K562 (cell line): ENCODE data around the gene ZNF541. TPM values are rescaled to one million over a fixed set of nuclear protein-coding genes. Genes with fewer than 3 reads are reported as not detected.

Source experiments
- HDAC3 ChIP-seq: fragments of 450-650 bp; IDR thresholded peaks from 2 replicates; pipeline ENCODE4 v1.6.1; 2018; ENCODE audit warnings: borderline replicate concordance, mild to moderate bottlenecking, moderate library complexity; ENCODE audit not compliant: partially characterized antibody
- ZNF655 ChIP-seq: fragments of 250-450 bp; sonication (Bioruptor Pico); IDR thresholded peaks from 2 replicates; pipeline ENCODE4 v1.5.0; 2021
- polyA plus RNA-seq, 8 experiments: library from polyadenylated mRNA; depleted of rRNA in 4 of 8; stranded (reverse) in 5 of 8; unstranded in 3 of 8; fragments of >200 nt; fragmentation: Nextera tagmentation in 2 of 8; fragmentation: Illumina TruSeq in 1 of 8; extraction: Ambion mirVana in 2 of 8; extraction: Trizol in 1 of 8; gene quantifications; 2 replicates each; pipeline versions ENCODE4 v1.2.1 to v1.2.3, GENCODE V29; 2011 to 2014; ENCODE audit warnings: inconsistent platforms in 1 of 8, missing spikeins in 1 of 8
- total RNA-seq, 7 experiments: library from RNA; depleted of rRNA in 6 of 7; stranded (reverse); fragments of >200 nt in 6 of 7; fragmentation: Illumina TruSeq in 2 of 7; extraction: Trizol in 2 of 7; gene quantifications; 2 replicates each; pipeline versions ENCODE4 v1.2.1 to v1.2.3, GENCODE V29; 2011 to 2021; ENCODE audit warnings: low replicate concordance in 1 of 7
- TF ChIP-seq, protein P1 (sequence below): fragments of 450-650 bp; IDR thresholded peaks from 2 replicates; pipeline ENCODE4 v1.6.1; 2017; ENCODE audit warnings: antibody characterized with exemption, mild to moderate bottlenecking
- TF ChIP-seq, protein P2 (sequence below): fragments of 250-450 bp; sonication (Bioruptor Pico); IDR thresholded peaks from 2 replicates; pipeline ENCODE4 v1.4.0; 2020

The ZNF541 gene
- total and polyA plus RNA-seq, 9 of the 15 experiments (the other 6 are each of a cell fraction or from before 2014, with no cell fraction given): 0.04 to 0.11 (median 0.05) TPM; not detected in 1

DNA sequence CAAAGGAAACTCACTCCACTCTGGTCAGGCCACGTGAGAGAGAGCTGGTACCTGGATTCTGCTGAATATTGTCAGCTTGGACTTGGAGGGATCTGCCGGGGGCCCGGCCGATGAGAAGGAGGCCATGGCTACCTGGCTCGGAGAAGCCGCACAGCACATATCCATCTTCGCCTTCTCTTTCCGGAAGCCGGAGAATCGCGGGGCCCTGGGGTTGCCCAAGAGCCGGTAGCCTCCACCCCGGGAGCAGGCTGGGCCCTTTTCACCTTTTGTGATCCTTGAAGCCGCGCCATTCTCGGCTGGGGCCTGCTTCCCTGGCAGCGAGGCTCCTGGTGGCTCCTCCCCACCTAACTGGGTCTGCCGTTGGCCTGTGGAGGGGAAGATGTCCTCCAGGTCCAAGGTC is 28.9 kb downstream of the ZNF541 start (continued):
- TF ChIP-seq ZNF655 (CRISPR knock-in tag) (no peak), HDAC3 (no peak)
- TF ChIP-seq, protein P1, sequence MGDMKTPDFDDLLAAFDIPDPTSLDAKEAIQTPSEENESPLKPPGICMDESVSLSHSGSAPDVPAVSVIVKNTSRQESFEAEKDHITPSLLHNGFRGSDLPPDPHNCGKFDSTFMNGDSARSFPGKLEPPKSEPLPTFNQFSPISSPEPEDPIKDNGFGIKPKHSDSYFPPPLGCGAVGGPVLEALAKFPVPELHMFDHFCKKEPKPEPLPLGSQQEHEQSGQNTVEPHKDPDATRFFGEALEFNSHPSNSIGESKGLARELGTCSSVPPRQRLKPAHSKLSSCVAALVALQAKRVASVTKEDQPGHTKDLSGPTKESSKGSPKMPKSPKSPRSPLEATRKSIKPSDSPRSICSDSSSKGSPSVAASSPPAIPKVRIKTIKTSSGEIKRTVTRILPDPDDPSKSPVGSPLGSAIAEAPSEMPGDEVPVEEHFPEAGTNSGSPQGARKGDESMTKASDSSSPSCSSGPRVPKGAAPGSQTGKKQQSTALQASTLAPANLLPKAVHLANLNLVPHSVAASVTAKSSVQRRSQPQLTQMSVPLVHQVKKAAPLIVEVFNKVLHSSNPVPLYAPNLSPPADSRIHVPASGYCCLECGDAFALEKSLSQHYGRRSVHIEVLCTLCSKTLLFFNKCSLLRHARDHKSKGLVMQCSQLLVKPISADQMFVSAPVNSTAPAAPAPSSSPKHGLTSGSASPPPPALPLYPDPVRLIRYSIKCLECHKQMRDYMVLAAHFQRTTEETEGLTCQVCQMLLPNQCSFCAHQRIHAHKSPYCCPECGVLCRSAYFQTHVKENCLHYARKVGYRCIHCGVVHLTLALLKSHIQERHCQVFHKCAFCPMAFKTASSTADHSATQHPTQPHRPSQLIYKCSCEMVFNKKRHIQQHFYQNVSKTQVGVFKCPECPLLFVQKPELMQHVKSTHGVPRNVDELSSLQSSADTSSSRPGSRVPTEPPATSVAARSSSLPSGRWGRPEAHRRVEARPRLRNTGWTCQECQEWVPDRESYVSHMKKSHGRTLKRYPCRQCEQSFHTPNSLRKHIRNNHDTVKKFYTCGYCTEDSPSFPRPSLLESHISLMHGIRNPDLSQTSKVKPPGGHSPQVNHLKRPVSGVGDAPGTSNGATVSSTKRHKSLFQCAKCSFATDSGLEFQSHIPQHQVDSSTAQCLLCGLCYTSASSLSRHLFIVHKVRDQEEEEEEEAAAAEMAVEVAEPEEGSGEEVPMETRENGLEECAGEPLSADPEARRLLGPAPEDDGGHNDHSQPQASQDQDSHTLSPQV: no peak
- TF ChIP-seq, protein P2, sequence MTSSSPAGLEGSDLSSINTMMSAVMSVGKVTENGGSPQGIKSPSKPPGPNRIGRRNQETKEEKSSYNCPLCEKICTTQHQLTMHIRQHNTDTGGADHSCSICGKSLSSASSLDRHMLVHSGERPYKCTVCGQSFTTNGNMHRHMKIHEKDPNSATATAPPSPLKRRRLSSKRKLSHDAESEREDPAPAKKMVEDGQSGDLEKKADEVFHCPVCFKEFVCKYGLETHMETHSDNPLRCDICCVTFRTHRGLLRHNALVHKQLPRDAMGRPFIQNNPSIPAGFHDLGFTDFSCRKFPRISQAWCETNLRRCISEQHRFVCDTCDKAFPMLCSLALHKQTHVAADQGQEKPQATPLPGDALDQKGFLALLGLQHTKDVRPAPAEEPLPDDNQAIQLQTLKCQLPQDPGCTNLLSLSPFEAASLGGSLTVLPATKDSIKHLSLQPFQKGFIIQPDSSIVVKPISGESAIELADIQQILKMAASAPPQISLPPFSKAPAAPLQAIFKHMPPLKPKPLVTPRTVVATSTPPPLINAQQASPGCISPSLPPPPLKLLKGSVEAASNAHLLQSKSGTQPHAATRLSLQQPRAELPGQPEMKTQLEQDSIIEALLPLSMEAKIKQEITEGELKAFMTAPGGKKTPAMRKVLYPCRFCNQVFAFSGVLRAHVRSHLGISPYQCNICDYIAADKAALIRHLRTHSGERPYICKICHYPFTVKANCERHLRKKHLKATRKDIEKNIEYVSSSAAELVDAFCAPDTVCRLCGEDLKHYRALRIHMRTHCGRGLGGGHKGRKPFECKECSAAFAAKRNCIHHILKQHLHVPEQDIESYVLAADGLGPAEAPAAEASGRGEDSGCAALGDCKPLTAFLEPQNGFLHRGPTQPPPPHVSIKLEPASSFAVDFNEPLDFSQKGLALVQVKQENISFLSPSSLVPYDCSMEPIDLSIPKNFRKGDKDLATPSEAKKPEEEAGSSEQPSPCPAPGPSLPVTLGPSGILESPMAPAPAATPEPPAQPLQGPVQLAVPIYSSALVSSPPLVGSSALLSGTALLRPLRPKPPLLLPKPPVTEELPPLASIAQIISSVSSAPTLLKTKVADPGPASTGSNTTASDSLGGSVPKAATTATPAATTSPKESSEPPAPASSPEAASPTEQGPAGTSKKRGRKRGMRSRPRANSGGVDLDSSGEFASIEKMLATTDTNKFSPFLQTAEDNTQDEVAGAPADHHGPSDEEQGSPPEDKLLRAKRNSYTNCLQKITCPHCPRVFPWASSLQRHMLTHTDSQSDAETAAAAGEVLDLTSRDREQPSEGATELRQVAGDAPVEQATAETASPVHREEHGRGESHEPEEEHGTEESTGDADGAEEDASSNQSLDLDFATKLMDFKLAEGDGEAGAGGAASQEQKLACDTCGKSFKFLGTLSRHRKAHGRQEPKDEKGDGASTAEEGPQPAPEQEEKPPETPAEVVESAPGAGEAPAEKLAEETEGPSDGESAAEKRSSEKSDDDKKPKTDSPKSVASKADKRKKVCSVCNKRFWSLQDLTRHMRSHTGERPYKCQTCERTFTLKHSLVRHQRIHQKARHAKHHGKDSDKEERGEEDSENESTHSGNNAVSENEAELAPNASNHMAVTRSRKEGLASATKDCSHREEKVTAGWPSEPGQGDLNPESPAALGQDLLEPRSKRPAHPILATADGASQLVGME: no peak
- TF ChIP-seq, all 486 proteins: peak for 0
